C4-2B (cell line): ENCODE measurements around the gene NF2.

Experiments used
- CTCF ChIP-seq: fragments of 450-650 bp; conservative IDR thresholded peaks from 2 replicates; pipeline ENCODE4 v1.5.1; 2017; ENCODE audit warnings: mild to moderate bottlenecking
- ZFX ChIP-seq: fragments of 450-650 bp; IDR thresholded peaks from 2 replicates; pipeline ENCODE4 v1.6.1; 2017

- TF ChIP-seq CTCF (no peak), ZFX (no peak)
Measured at GRCh38 chr22:29710193-29710592, 106.8 kb downstream of the NF2 start.
